ENCODE data around the gene CIDEA.
"Not testable (repeated sequence)": the region's sequence is repeated elsewhere in the genome, so short reads cannot be mapped to it uniquely, and the experiment has no call there.

DNA sequence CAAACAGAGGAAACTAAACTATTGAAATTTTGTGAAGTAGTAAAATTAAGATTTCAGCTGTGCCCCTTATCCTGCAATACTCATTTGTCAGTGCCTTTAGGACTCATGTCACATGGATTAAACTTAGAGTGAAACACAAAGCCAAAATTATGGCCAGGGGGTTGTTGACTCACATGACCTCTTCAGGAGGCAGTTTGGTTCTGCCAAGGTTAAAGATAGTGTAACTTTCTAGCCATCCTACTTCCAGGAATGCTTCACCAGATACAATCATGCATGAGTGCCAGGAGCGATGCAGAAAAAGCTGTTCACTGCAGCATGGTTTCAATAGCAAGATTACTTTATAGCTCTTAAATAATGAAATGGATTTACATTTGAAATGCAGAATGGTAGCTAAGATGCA lies 41.9 kb upstream of the CIDEA start:
- TF ChIP-seq, protein P1, sequence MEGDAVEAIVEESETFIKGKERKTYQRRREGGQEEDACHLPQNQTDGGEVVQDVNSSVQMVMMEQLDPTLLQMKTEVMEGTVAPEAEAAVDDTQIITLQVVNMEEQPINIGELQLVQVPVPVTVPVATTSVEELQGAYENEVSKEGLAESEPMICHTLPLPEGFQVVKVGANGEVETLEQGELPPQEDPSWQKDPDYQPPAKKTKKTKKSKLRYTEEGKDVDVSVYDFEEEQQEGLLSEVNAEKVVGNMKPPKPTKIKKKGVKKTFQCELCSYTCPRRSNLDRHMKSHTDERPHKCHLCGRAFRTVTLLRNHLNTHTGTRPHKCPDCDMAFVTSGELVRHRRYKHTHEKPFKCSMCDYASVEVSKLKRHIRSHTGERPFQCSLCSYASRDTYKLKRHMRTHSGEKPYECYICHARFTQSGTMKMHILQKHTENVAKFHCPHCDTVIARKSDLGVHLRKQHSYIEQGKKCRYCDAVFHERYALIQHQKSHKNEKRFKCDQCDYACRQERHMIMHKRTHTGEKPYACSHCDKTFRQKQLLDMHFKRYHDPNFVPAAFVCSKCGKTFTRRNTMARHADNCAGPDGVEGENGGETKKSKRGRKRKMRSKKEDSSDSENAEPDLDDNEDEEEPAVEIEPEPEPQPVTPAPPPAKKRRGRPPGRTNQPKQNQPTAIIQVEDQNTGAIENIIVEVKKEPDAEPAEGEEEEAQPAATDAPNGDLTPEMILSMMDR (IDR thresholded peaks at IDR 0.05) = not testable (repeated sequence)
- not testable (repeated sequence) for TF ChIP-seq POLR2A (IDR thresholded peaks at IDR 0.05)

Measured in Peyer's patch (tissue), 4 donors.